ENCODE data around the gene CRYBA4. TPM values are rescaled to one million over a fixed set of nuclear protein-coding genes. Genes with fewer than 3 reads are reported as not detected.

The CRYBA4 gene
- total RNA-seq (2021; fragmentation: NEBNext Ultra II Directional; extraction: Animal tissue kit (Norgen Biotek cat#: 25700)) = not detected
- long read RNA-seq = 0 reads

DNA sequence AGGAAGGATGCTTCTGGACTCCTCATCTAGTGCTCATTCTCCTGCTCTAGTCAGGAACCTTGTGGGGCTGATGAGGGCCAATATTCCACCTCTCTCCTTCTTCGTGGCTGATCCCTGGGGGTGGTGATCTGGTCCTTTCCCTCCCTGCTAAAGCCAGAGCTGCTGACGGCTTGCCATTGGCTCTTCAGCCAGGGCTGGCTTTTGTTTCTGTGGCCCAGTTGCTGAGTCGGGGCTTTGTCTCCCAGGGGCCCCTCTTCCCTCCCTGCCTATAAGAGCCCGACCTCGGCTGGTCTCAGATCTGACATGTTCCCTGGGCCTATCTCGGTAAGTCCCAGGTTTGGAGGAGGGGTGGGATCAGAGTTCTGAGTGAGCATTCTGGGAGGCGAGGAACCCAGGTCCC is at the start of gene CRYBA4:
Gene CRYBA4 (plus strand): TSS at position 301 of the 400 bp plus-strand sequence. CDS start 634 bp downstream, outside the sequence.
- H3K27ac Mint-ChIP-seq = no peak within 1 kb of the TSS
- DNase-seq = no peak
- no peak within 1 kb of the TSS for H3K4me3 Mint-ChIP-seq
- TF ChIP-seq, protein P1, sequence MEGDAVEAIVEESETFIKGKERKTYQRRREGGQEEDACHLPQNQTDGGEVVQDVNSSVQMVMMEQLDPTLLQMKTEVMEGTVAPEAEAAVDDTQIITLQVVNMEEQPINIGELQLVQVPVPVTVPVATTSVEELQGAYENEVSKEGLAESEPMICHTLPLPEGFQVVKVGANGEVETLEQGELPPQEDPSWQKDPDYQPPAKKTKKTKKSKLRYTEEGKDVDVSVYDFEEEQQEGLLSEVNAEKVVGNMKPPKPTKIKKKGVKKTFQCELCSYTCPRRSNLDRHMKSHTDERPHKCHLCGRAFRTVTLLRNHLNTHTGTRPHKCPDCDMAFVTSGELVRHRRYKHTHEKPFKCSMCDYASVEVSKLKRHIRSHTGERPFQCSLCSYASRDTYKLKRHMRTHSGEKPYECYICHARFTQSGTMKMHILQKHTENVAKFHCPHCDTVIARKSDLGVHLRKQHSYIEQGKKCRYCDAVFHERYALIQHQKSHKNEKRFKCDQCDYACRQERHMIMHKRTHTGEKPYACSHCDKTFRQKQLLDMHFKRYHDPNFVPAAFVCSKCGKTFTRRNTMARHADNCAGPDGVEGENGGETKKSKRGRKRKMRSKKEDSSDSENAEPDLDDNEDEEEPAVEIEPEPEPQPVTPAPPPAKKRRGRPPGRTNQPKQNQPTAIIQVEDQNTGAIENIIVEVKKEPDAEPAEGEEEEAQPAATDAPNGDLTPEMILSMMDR (IDR thresholded peaks at IDR 0.05) = no peak
- H3K27me3 Mint-ChIP-seq (ENCODE audit: insufficient read depth) = peaks cover 11% of the 10 kb centered on the region
- H3K4me1 Mint-ChIP-seq (ENCODE audit: low read depth) = peaks cover 14% of the 10 kb centered on the region
- H3K36me3 Mint-ChIP-seq (ENCODE audit: low read depth) = no peaks in the 10 kb centered on the region
- no peaks in the 10 kb centered on the region for H3K9me3 Mint-ChIP-seq

GRCh38 chr22:26573026-26573662 is 48.6 kb upstream of the CRYBA4 start:
- no peak for DNase-seq
- no peak overlapping the region; the same call in 1 of the 2 replicates for H3K27ac Mint-ChIP-seq
- TF ChIP-seq, protein P1 (IDR thresholded peaks at IDR 0.05) = no peak

GRCh38 chr22:26574001-26574723 is 47.6 kb upstream of the CRYBA4 start:
- no peak for DNase-seq
- H3K4me1 Mint-ChIP-seq (ENCODE audit: low read depth) = peaks cover 28% of the 10 kb centered on the region
- TF ChIP-seq, protein P1 (IDR thresholded peaks at IDR 0.05) = no peak
- H3K27ac Mint-ChIP-seq = no peak overlapping the region
- H3K36me3 Mint-ChIP-seq (ENCODE audit: low read depth) = peaks cover 33% of the 10 kb centered on the region
- peaks cover 2% of the 10 kb centered on the region for H3K27me3 Mint-ChIP-seq (ENCODE audit: insufficient read depth)
- H3K9me3 Mint-ChIP-seq = no peaks in the 10 kb centered on the region
- no peak overlapping the region for H3K4me3 Mint-ChIP-seq

More at GRCh38 chr22:26573026-26573662, 48.6 kb upstream of the CRYBA4 start:
- Mint-ChIP-seq H3K36me3 (ENCODE audit: low read depth) (peaks cover 28% of the 10 kb centered on the region), H3K4me1 (ENCODE audit: low read depth) (peaks cover 30% of the 10 kb centered on the region), H3K9me3 (no peaks in the 10 kb centered on the region), H3K4me3 (no peak overlapping the region), H3K27me3 (ENCODE audit: insufficient read depth) (peaks cover 2% of the 10 kb centered on the region)

DNA sequence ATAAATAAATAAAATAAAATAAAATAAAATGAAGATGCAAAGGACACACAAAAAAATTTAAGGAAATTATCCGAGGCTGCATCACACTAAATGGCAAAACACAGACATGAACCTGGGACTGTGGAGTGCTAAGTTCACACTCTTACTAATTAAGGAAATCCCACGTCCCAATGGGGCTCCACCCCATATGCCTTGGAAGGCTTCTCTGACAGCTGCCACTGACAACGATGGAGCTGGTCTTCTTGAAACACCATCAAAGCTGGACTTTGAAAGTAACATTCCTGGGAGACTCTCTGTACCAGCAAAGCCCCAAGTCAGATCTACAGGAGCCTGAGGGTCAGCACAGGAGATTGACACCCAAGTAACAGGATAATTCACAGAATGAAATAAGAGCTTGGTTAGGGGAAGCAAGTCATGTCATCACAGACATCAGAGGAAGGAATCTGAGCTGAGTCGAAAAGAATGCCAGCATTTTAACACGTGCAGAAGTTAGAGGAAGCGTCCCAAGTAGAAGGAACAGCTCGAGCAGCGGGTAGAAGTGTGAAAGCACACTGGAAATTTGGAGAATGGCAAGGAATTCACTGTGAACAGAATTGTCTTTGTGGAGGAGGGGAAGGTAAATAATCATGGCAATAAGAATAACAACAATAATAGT is 45.6 kb upstream of the CRYBA4 start:
- DNase-seq = no peak
- Mint-ChIP-seq H3K27ac (peak overlapping the region; percentile 9; the same call in 1 of the 2 replicates), H3K27me3 (ENCODE audit: insufficient read depth) (peaks cover 5% of the 10 kb centered on the region), H3K4me3 (no peak overlapping the region), H3K36me3 (ENCODE audit: low read depth) (peaks cover 34% of the 10 kb centered on the region), H3K4me1 (ENCODE audit: low read depth) (peaks cover 32% of the 10 kb centered on the region), H3K9me3 (no peaks in the 10 kb centered on the region)
- TF ChIP-seq, protein P1 (IDR thresholded peaks at IDR 0.05) = no peak

GRCh38 chr22:26577081-26577480 is 44.7 kb upstream of the CRYBA4 start:
- Mint-ChIP-seq H3K4me3 (no peak overlapping the region), H3K27ac (no peak overlapping the region), H3K4me1 (ENCODE audit: low read depth) (peaks cover 35% of the 10 kb centered on the region), H3K36me3 (ENCODE audit: low read depth) (peaks cover 35% of the 10 kb centered on the region), H3K27me3 (ENCODE audit: insufficient read depth) (peaks cover 5% of the 10 kb centered on the region; the same call in 1 of the 2 replicates), H3K9me3 (no peaks in the 10 kb centered on the region)
- DNase-seq = no peak
- TF ChIP-seq, protein P1 (IDR thresholded peaks at IDR 0.05) = no peak
